GM12878 (cell line): Measurements from ENCODE around the gene NRSN2.

ENCODE experiments used
- CTCF ChIP-seq, 3 experiments: IDR thresholded peaks in 2 of 3; conservative IDR thresholded peaks in 1 of 3; 2 replicates each; pipeline ENCODE4 v1.5.1; 2011; ENCODE audit warnings: low read depth in 3 of 3, low read length in 3 of 3, mild to moderate bottlenecking in 3 of 3, control low read depth in 2 of 3, moderate library complexity in 2 of 3, inconsistent platforms in 1 of 3, mixed read lengths in 1 of 3; ENCODE audit not compliant: control insufficient read depth in 2 of 3, insufficient read depth in 1 of 3; ENCODE audit errors: extremely low read depth in 1 of 3
- EP300 ChIP-seq, 2 experiments: fragments of 150-350 bp in 1 of 2; IDR thresholded peaks; 2 replicates each; pipeline ENCODE4 v1.6.1; 2011 to 2012; ENCODE audit warnings: low read depth in 2 of 2, low read length in 2 of 2, borderline replicate concordance in 1 of 2, improper control_type of control experiment in 1 of 2, inconsistent platforms in 1 of 2; ENCODE audit not compliant: control insufficient read depth in 1 of 2
- FOS ChIP-seq: IDR thresholded peaks from 3 replicates; pipeline ENCODE4 v1.6.1; 2011; ENCODE audit warnings: borderline replicate concordance; ENCODE audit not compliant: insufficient read length; ENCODE audit errors: extremely low read depth
- SP1 ChIP-seq: IDR thresholded peaks from one replicate; pipeline ENCODE4 v1.6.1; 2011; ENCODE audit warnings: low read depth, low read length

GRCh38 chr20:313402-313801 is 33.5 kb upstream of the NRSN2 start:
- TF ChIP-seq EP300 (IDR thresholded peaks at IDR 0.05; ENCODE audit: borderline replicate concordance in 1 of 2, control insufficient read depth in 1 of 2, low read depth in 2 of 2, low read length in 2 of 2) (no peak), SP1 (no peak), CTCF (IDR thresholded peaks at IDR 0.05 in 2 of 3, conservative IDR thresholded peaks at IDR 0.05 in 1 of 3; ENCODE audit: control insufficient read depth in 2 of 3, extremely low read depth in 1 of 3, insufficient read depth in 1 of 3, low read depth in 3 of 3, low read length in 3 of 3) (no peak), FOS (no peak)
